ENCODE measurements around the gene SOCS2. TPM values are rescaled to one million over a fixed set of nuclear protein-coding genes. Genes with fewer than 3 reads are reported as not detected.

SOCS2 gene
- total RNA-seq, 1 donor from 2014 or later: 18.2 TPM

GRCh38 chr12:93593843-93594242, 21.4 kb downstream of the SOCS2 start:
- TF ChIP-seq CTCF (conservative IDR thresholded peaks at IDR 0.05; ENCODE audit: low read depth, low read length): no peak
- no peak overlapping the region for H3K4me3 ChIP-seq (ENCODE audit: low read depth, low read length)
- no peak for DNase-seq (ENCODE audit: low read depth)

- no peak for DNase-seq (ENCODE audit: low read depth)
- H3K4me3 ChIP-seq (ENCODE audit: low read depth, low read length): no peak overlapping the region
Measured at GRCh38 chr12:93594766-93595311, 22.4 kb downstream of the SOCS2 start.

GRCh38 chr12:93595351-93595750, 22.9 kb downstream of the SOCS2 start:
- no peak for DNase-seq (ENCODE audit: low read depth)
- TF ChIP-seq CTCF (conservative IDR thresholded peaks at IDR 0.05; ENCODE audit: low read depth, low read length): no peak
- H3K4me3 ChIP-seq (ENCODE audit: low read depth, low read length): no peak overlapping the region

More at GRCh38 chr12:93594766-93595311, 22.4 kb downstream of the SOCS2 start:
- no peak for TF ChIP-seq CTCF (conservative IDR thresholded peaks at IDR 0.05; ENCODE audit: low read depth, low read length)

GRCh38 chr12:93597608-93598007, 25.1 kb downstream of the SOCS2 start:
- no peak for DNase-seq (ENCODE audit: low read depth)
- no peak overlapping the region for H3K4me3 ChIP-seq (ENCODE audit: low read depth, low read length)
- no peak for TF ChIP-seq CTCF (conservative IDR thresholded peaks at IDR 0.05; ENCODE audit: low read depth, low read length)

- no peak for TF ChIP-seq CTCF (conservative IDR thresholded peaks at IDR 0.05; ENCODE audit: low read depth, low read length)
- no peak for DNase-seq (ENCODE audit: low read depth)
- H3K4me3 ChIP-seq (ENCODE audit: low read depth, low read length): no peak overlapping the region
Measured at GRCh38 chr12:93599192-93599591, 26.7 kb downstream of the SOCS2 start.

- no peak overlapping the region for H3K4me3 ChIP-seq (ENCODE audit: low read depth, low read length)
- no peak for DNase-seq (ENCODE audit: low read depth)
- TF ChIP-seq CTCF (conservative IDR thresholded peaks at IDR 0.05; ENCODE audit: low read depth, low read length): no peak
Measured at GRCh38 chr12:93601591-93601990, 29.1 kb downstream of the SOCS2 start.

GRCh38 chr12:93602897-93603668, 30.6 kb downstream of the SOCS2 start:
- H3K4me3 ChIP-seq (ENCODE audit: low read depth, low read length): no peak overlapping the region
- no peak for TF ChIP-seq CTCF (conservative IDR thresholded peaks at IDR 0.05; ENCODE audit: low read depth, low read length)

More at GRCh38 chr12:93602897-93603668, 30.6 kb downstream of the SOCS2 start:
- DNase-seq (ENCODE audit: low read depth): no peak
